D721Med (cell line): ENCODE results near the gene JADE1.

Experiments
- DNase-seq: peaks from one replicate; pipeline ENCODE4 v3.0.0; 2011; ENCODE audit warnings: low spot score; ENCODE audit not compliant: insufficient read length
- FAIRE-seq: peaks from 2 replicates; lab custom pipeline; 2011; peaks lifted over from hg19 to GRCh38; lab: Jason Lieb, UNC
- TF ChIP-seq, protein P1 (sequence below): IDR thresholded peaks from 2 replicates; pipeline ENCODE4 v1.5.1; 2012; ENCODE audit warnings: mild to moderate bottlenecking, control low read depth; ENCODE audit not compliant: insufficient read depth; ENCODE audit errors: missing control alignments

The JADE1 gene

DNA sequence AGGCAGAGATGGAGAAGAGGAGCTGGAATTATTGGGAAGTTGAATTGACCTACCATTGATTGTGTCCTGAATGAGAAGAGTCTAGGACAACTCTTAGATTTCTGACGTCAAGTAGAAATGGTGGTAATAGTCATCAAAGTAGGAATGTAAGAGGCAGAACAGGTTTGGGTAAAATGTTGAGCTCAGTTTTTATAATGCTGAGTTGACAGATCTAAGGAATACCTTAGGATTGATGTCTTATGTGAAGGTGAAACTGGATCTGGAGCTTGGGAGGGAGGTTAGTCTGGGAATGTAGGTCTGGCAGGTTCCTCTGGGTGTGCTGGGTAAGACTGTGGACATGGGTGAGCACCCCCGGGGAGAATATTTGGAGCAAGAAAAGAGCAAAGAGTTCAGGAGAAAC, 31.9 kb downstream of the JADE1 start:
- FAIRE-seq = no peak
- TF ChIP-seq, protein P1, sequence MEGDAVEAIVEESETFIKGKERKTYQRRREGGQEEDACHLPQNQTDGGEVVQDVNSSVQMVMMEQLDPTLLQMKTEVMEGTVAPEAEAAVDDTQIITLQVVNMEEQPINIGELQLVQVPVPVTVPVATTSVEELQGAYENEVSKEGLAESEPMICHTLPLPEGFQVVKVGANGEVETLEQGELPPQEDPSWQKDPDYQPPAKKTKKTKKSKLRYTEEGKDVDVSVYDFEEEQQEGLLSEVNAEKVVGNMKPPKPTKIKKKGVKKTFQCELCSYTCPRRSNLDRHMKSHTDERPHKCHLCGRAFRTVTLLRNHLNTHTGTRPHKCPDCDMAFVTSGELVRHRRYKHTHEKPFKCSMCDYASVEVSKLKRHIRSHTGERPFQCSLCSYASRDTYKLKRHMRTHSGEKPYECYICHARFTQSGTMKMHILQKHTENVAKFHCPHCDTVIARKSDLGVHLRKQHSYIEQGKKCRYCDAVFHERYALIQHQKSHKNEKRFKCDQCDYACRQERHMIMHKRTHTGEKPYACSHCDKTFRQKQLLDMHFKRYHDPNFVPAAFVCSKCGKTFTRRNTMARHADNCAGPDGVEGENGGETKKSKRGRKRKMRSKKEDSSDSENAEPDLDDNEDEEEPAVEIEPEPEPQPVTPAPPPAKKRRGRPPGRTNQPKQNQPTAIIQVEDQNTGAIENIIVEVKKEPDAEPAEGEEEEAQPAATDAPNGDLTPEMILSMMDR = no peak
- no peak for DNase-seq

DNA sequence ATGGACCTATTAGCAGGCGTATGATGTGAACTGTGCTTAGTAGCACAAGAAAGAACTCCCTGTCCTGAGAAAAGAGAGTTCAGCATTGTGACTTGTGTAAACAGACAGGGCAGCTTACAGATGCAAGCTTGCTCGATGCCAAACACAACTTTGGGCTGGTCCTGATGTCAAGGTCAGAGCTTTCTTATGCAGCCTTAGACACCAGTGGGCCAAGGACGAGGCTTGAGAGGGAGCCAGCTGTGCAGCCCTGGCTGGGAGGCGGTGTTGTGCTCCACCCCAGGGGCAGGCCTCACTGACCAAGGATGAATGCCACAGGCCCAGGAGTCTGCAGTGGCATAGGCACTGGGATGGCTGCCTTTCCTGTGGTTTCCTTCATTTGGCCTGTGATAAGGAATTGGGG, 35.4 kb downstream of the JADE1 start:
- FAIRE-seq (no peak), DNase-seq (no peak)
- TF ChIP-seq, protein P1 = no peak

DNA sequence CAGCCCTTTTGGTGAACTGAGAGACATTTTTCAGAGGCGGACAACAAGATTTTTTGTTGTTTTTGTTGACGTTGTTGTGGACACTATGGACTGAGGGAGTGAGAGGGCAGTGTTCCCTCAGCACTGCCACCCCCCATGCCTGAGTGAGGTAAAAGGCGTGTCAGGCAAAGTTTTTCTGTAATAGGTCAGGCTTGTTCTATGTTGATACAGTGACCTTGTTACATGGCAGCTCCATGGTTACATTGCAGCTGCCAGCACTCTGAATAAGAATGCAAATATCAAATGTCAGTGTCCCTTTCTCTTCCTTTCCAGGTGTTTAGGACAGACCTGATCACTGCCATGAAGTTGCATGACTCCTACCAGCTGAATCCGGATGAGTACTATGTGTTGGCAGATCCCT, 36.6 kb downstream of the JADE1 start:
- TF ChIP-seq, protein P1 = no peak
- DNase-seq (no peak), FAIRE-seq (no peak)

DNA sequence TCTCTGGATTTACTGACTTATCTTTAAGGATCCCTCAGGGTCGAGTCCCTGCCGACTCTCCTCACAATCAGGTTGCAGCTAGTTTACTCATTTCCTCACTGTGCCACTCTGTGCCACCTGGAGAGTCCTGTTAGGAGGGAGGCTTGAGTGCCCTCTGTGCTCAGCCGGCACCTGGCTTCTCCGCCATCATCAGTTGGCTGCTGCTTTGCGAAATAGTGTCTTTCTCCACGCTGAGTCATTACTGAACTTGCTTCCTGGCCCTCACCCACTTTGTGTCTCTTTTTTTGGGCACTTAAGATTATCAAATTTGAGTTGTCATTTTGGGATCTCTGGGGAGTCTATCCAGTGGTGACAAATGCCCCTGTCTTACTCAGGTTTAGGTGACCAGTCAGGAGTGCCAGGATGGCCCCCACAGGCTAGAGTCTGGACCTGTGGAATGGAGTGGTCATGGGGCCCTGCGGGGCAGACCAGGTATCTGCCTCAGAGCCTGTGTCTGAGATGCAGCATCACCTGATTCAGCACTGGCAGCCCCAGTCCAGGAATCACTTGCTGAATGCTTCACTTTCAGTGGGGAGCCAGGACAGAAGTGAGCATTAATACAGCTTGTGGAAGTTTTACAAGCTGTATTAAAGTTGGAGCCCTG, 37.7 kb downstream of the JADE1 start:
- DNase-seq (no peak), FAIRE-seq (no peak)
- TF ChIP-seq, protein P1 = no peak

DNA sequence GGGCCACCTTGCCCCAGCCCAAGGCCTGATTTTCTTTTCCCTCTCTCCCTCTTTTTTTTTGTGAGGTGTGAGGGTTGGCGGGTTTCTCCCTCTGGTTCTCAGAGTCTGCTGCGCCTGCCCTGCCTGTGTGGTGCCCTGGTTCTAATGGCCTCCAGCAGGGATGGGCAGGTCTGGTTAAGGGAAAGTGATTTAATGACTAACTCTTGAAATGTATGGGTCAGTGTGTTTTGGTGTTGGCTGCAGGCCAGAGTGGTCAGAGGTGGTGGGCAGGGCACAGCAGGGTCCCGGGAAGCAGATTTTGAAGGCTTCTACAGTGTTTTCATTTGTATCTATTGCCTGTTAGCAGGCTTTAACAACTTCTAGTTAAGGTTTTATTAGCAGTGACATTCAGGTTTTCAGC, 39.0 kb downstream of the JADE1 start:
- TF ChIP-seq, protein P1 = no peak
- no peak for FAIRE-seq
- no peak for DNase-seq

DNA sequence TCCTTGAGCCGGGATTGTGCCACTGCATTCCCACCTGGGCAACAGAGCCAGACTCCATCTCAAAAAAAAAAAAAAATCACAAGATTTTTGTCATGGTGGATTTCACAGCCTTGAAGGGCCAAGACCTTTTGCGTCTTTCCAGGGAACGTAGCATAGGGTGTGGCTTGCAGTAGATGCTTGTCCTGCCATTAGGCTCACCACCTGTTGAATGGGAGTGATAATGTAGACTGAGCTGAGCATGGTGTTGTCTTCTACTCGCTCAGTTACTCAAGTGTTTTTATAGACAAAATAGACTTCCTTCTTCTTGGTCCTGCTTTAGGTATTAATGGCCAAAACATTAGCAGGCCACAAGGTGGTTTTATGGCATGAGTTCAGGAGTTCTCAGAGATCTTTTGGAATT, 40.8 kb downstream of the JADE1 start:
- no peak for FAIRE-seq
- TF ChIP-seq, protein P1 = no peak
- DNase-seq = no peak

DNA sequence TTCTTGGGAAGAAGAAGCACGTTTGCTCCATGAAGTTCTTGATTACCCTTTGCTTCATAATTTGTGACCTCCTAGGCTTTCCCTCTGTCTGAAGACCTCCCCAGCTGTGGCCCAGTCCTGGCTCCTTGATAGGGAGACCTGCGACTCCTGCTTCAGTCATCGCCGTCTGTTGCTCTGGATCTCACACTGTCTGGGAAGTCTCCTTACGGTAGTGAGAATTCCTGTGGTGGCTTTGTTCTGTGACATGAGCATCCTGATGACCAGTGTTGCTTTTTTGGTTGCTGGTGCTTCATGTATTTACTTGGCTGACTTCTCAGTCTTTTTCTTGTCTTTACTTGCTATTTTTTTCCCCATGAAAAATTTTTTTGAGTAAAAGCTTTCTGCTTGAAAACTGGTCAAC, 44.2 kb downstream of the JADE1 start:
- TF ChIP-seq, protein P1 = no peak
- no peak for DNase-seq
- FAIRE-seq = no peak
